Psoas muscle (tissue), 8 donors: ENCODE results near the gene ADPRH. TPM values are rescaled to one million over a fixed set of nuclear protein-coding genes. Genes with fewer than 3 reads are reported as not detected.

Experiments
- ATAC-seq, 4 donors: fragments of 200-7000 bp; cut with Tn5 transposase; one replicate each; pipeline ENCODE4 v1.9.1; 2020; ENCODE audit warnings: moderate library complexity in 3 of 4, mild to moderate bottlenecking in 2 of 4
- DNase-seq, 2 donors: peaks; one replicate each; pipeline ENCODE4 v3.0.0-alpha.2; 2020
- H3K27ac ChIP-seq: fragments of 200-600 bp; one replicate; pipeline ENCODE4 v1.8.0; 2022
- H3K27me3 ChIP-seq, 3 donors: fragments of 200-600 bp in 1 of 3; one replicate each; pipeline versions ENCODE4 v1.6.1 to v1.8.0; 2013 to 2022; ENCODE audit warnings: low read length in 2 of 3, mild to moderate bottlenecking in 2 of 3, moderate library complexity in 1 of 3; ENCODE audit not compliant: insufficient read depth in 3 of 3
- H3K36me3 ChIP-seq, 2 donors: fragments of 200-600 bp in 1 of 2; one replicate each; pipeline versions ENCODE4 v1.6.1 to v1.8.0; 2013 to 2022; ENCODE audit warnings: low read depth in 1 of 2, mild to moderate bottlenecking in 1 of 2, moderate library complexity in 1 of 2; ENCODE audit not compliant: insufficient read depth in 1 of 2
- H3K4me1 ChIP-seq: fragments of 200-600 bp; one replicate; pipeline ENCODE4 v1.8.0; 2022
- H3K4me3 ChIP-seq: fragments of 200-600 bp; one replicate; pipeline ENCODE4 v1.8.0; 2022; ENCODE audit warnings: mild to moderate bottlenecking
- H3K9me3 ChIP-seq: fragments of 200-600 bp; one replicate; pipeline ENCODE4 v1.8.0; 2022
- whole genome bisulfite sequencing, 3 donors: extraction: QIAGEN DNeasy Blood & Tissue Kit; methylation state at CpG; one replicate each; pipeline versions ENCODE4 v1.1.6 to v1.1.7; 2013; 5-methylcytosine and 5-hydroxymethylcytosine counted together
- intact Hi-C, 2 donors: fragments of 100-400 bp; cut with DNase I; formaldehyde crosslinking; loops; one replicate each; pipeline versions ENCODE4 v1.11.0 to v1.14.2; 2022
- polyA plus RNA-seq, 3 donors: library from polyadenylated mRNA; stranded (reverse); fragments of 200-250 nt; gene quantifications; one replicate each; pipeline ENCODE4 v1.2.3, GENCODE V29; 2013
- total RNA-seq, 4 donors: library from RNA; stranded (reverse); fragmentation: NEBNext Ultra II Directional in 2 of 4; extraction: Animal tissue kit (Norgen Biotek cat#: 25700) in 2 of 4; gene quantifications; one replicate each; pipeline versions ENCODE4 v1.2.1 to v1.2.4, GENCODE V29; 2021 to 2023
- TF ChIP-seq, protein P1 (sequence below): fragments of 200-600 bp; IDR thresholded peaks from one replicate; pipeline ENCODE4 v1.8.0; 2022; ENCODE audit warnings: antibody characterized with exemption
- donor health status: healthy with polysubstance abuse.
- donor health status: DM: no; HTN: no; CAD: no; lungs with moderate emphysema.
- donor health status: Bipolar disorder and iron deficiency.
- donor health status: healthy.
- donor health status: DM: yes; HTN: yes; CAD: no.
- donor health status: DM: no; HTN: no; CAD: no.
- donor health status: DM: no; HTN: no; CAD: no.
- donor health status: DM: yes; HTN: yes; CAD: no.

Gene ADPRH
- total and polyA plus RNA-seq, 7 donors, result 5.2 to 16.9 (median 14.7) TPM

DNA sequence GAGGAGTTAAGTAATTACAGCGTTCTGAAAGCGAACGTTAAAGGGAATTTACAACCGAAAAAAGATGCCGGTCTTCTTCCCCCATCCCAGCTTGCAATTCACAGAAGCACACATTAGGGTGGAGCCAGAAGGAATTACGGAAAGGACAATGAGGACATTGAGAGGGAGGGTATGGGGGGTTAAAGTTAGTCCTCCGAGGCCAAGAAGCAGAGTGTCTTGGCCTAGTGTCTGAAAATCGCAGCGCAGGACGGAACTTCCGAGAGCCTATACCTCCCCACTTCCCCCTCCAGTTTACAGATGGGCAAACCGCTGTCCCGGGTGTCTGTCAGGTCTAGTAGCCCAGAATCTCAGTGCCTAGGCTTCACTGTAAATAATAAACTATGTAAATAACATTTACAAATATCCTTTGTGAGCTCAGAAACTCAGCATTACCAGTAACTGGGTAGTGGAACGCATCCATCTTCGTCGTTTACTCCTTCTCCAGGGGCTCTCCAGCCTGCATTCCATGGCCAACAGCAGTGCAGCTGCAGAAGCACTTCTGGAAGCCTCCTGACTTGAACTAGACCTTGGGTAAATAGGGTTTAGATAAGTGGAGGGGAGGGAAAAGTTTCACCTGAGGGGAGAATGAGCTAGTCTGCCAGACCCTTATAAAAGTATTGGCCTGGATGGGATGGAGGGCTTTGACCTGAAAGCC lies 922 bp downstream of the ADPRH start:
- Histone ChIP-seq H3K27me3 (no peaks in the 10 kb centered on the region), H3K27ac (peak overlapping the region; percentile 97), H3K36me3 (peaks cover 8 to 27% of the 10 kb centered on the region in 2 donors), H3K9me3 (no peaks in the 10 kb centered on the region), H3K4me1 (peaks cover 8% of the 10 kb centered on the region), H3K4me3 (peak overlapping the region; percentile 71)
- TF ChIP-seq, protein P1, sequence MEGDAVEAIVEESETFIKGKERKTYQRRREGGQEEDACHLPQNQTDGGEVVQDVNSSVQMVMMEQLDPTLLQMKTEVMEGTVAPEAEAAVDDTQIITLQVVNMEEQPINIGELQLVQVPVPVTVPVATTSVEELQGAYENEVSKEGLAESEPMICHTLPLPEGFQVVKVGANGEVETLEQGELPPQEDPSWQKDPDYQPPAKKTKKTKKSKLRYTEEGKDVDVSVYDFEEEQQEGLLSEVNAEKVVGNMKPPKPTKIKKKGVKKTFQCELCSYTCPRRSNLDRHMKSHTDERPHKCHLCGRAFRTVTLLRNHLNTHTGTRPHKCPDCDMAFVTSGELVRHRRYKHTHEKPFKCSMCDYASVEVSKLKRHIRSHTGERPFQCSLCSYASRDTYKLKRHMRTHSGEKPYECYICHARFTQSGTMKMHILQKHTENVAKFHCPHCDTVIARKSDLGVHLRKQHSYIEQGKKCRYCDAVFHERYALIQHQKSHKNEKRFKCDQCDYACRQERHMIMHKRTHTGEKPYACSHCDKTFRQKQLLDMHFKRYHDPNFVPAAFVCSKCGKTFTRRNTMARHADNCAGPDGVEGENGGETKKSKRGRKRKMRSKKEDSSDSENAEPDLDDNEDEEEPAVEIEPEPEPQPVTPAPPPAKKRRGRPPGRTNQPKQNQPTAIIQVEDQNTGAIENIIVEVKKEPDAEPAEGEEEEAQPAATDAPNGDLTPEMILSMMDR, result no peak
- intact Hi-C loops, result no loop called here
- DNase-seq (peak; percentile 40 to 64), ATAC-seq (peak; percentile 61 to 73 (median 64))
- WGBS, 3 donors, result 6 to 9% (median 7%) methylated on average over 16 of the region's 16 CpGs

DNA sequence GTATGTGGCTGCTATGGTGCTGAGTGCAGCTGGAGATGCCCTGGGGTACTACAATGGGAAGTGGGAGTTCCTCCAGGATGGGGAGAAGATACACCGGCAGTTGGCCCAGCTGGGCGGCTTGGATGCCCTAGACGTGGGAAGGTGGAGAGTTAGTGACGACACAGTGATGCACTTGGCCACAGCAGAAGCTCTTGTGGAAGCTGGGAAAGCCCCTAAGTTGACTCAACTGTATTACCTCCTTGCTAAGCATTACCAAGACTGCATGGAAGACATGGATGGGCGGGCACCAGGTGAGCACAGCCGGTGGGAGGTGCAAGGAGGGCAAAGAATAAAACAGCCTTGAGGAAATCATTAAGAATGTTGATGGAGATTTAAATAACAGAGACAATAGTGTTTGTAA lies 2.9 kb downstream of the ADPRH start:
- peak overlapping the region; percentile 15 for H3K27ac ChIP-seq
- 73 to 88% (median 74%) methylated on average over 6 of the region's 6 CpGs for WGBS, 3 donors
- H3K4me3 ChIP-seq, result no peak overlapping the region
- H3K36me3 ChIP-seq, result peaks cover 8 to 41% of the 10 kb centered on the region in 2 donors
- H3K27me3 ChIP-seq, result no peaks in the 10 kb centered on the region
- TF ChIP-seq, protein P1, result no peak
- ATAC-seq (no peak), DNase-seq (no peak)
- H3K9me3 ChIP-seq, result no peaks in the 10 kb centered on the region
- intact Hi-C loops, result no loop called here
- peaks cover 8% of the 10 kb centered on the region for H3K4me1 ChIP-seq

DNA sequence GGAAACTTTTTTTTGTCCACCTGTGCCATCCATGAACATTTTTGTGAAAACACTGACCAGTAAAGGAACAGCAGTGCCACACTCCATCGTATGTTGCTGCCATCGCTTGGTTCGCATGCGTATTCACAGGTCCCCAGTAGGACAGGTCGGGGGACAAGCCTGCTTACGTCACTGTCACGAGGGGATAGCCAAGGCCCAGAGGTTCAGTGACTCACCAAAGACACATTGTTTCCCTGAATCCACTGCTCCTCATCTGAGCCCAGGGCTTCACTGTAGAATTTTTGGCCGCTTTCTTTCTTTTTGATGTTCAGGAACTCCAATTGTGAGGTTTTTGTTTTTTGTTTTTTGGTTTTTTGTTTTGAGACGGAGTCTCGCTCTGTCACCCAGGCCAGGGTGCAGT lies 5.9 kb downstream of the ADPRH start:
- intact Hi-C loops, result no loop called here
- peaks cover 3% of the 10 kb centered on the region for H3K4me1 ChIP-seq
- no peak overlapping the region for H3K4me3 ChIP-seq
- H3K27me3 ChIP-seq, result no peaks in the 10 kb centered on the region
- DNase-seq (no peak), ATAC-seq (no peak)
- no peaks in the 10 kb centered on the region for H3K9me3 ChIP-seq
- H3K27ac ChIP-seq, result no peak overlapping the region
- H3K36me3 ChIP-seq, result peaks cover 8 to 68% of the 10 kb centered on the region in 2 donors
- WGBS, 3 donors, result 93 to 95% (median 93%) methylated on average over 10 of the region's 10 CpGs
- TF ChIP-seq, protein P1, result no peak

DNA sequence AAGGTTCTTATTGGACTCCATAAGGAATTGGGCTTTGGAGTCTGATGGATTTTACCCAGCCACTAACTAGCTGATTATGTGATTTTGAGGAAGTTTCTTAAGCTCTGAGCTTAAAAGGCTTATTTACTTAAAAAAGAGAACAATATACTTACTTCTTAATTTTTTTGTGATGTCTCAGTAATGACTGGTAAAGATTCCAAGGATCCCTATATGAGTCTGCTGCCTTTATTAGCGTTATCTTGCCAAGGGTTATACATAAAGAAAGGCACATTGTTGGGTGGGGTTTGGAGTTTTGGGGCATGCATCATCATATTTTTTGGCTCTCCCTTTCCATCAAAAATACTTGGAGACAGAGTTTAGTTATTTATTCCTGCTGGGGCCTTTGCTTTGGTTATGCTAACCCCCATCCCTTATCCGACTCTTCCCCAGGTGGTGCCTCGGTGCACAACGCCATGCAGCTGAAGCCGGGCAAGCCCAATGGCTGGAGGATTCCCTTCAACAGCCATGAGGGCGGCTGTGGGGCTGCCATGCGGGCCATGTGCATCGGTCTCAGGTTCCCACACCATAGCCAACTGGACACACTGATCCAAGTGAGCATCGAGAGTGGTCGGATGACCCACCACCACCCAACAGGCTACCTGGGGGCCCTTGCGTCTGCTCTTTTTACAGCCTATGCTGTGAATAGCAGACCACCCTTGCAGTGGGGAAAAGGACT lies 6.7 kb downstream of the ADPRH start:
- TF ChIP-seq, protein P1, result no peak
- no peak for ATAC-seq
- peaks cover 8 to 71% of the 10 kb centered on the region in 2 donors for H3K36me3 ChIP-seq
- intact Hi-C loops, result no loop called here
- H3K27ac ChIP-seq, result no peak overlapping the region
- peaks cover 3% of the 10 kb centered on the region for H3K4me1 ChIP-seq
- no peaks in the 10 kb centered on the region for H3K27me3 ChIP-seq
- no peak overlapping the region for H3K4me3 ChIP-seq
- no peaks in the 10 kb centered on the region for H3K9me3 ChIP-seq
- no peak for DNase-seq
- 93 to 96% (median 93%) methylated on average over 11 of the region's 11 CpGs for WGBS, 3 donors
